K562 (cell line): ENCODE results near the gene ANKH.

ENCODE experiments used
- BHLHE40 ChIP-seq: IDR thresholded peaks from 2 replicates; pipeline ENCODE4 v1.6.1; 2011; ENCODE audit warnings: low read length, improper control_type of control experiment
- CHCHD3 ChIP-seq: fragments of 250-450 bp; sonication (Bioruptor Pico); IDR thresholded peaks from 2 replicates; pipeline ENCODE4 v2.1.2; 2022; ENCODE audit warnings: mild to moderate bottlenecking
- CTCF ChIP-seq, 3 experiments: IDR thresholded peaks in 2 of 3; conservative IDR thresholded peaks in 1 of 3; 2 replicates each; pipeline ENCODE4 v1.5.1; 2011 to 2012; ENCODE audit warnings: low read length in 3 of 3, mild to moderate bottlenecking in 3 of 3, control low read depth in 2 of 3, improper control_type of control experiment in 1 of 3, inconsistent platforms in 1 of 3, low read depth in 1 of 3, mixed read lengths in 1 of 3, moderate library complexity in 1 of 3; ENCODE audit not compliant: insufficient read depth in 2 of 3
- ELK1 ChIP-seq: sonication (generic); formaldehyde crosslinking; IDR thresholded peaks from 2 replicates; pipeline ENCODE4 v1.8.1; 2022; ENCODE audit warnings: missing genetic modification reagents
- HDAC2 ChIP-seq: fragments of 450-650 bp; IDR thresholded peaks from 2 replicates; pipeline ENCODE4 v1.6.1; 2016; ENCODE audit warnings: mild to moderate bottlenecking
- MAX ChIP-seq: sonication (generic); formaldehyde crosslinking; IDR thresholded peaks from 2 replicates; pipeline ENCODE4 v1.9.0; 2022; ENCODE audit warnings: mild to moderate bottlenecking, missing genetic modification reagents
- ZFX ChIP-seq: sonication (generic); formaldehyde crosslinking; IDR thresholded peaks from 2 replicates; pipeline ENCODE4 v1.8.0; 2022; ENCODE audit warnings: mild to moderate bottlenecking, missing genetic modification reagents, moderate library complexity

- no peak for TF ChIP-seq MAX (CRISPR knock-in tag)
- no peak for TF ChIP-seq BHLHE40
- no peak for TF ChIP-seq CTCF (IDR thresholded peaks at IDR 0.05 in 2 of 3, conservative IDR thresholded peaks at IDR 0.05 in 1 of 3; ENCODE audit: insufficient read depth in 2 of 3, low read depth in 1 of 3, low read length in 3 of 3)
- TF ChIP-seq ELK1 (CRISPR knock-in tag): no peak
- no peak for TF ChIP-seq ZFX (CRISPR knock-in tag)
- no peak for TF ChIP-seq CHCHD3
- no peak for TF ChIP-seq HDAC2
These were observed 21.0 kb downstream of the ANKH start for GRCh38 chr5:14850419-14851049.
